Measurements from ENCODE around the gene SF3B2. TPM values are rescaled to one million over a fixed set of nuclear protein-coding genes. Genes with fewer than 3 reads are reported as not detected.

SF3B2 gene
- total RNA-seq, 1 donor: 130 TPM

GRCh38 chr11:66050581-66051231 is 1.5 kb upstream of the SF3B2 start:
- no peak overlapping the region for H3K4me3 ChIP-seq (ENCODE audit: low read depth, low read length)
- no peak for TF ChIP-seq CTCF (IDR thresholded peaks at IDR 0.05; ENCODE audit: insufficient read depth, low read depth, low read length)
- DNase-seq (ENCODE audit: low read depth): no peak

DNA sequence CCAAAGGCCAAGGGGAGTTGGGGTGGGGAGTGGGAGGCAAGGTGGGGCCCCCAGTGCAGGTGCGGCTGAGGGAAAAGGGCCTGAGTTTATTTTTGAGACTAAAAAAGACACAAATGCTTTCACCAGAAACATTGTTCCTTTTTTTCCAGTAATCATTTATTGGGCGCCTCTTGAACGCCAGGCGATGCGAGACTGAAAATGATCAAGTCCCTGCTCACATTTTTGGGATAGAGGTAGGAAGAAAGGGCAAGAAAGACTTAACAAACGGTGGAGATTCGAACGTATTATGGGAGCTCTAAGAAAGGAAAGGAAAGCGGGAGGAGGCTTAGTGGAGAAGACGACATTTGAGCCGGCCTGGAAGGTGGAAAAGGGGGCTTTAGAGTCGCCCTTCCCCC is 796 bp upstream of the SF3B2 start:
- H3K4me3 ChIP-seq (ENCODE audit: low read depth, low read length): peak overlapping the region; percentile 89
- DNase-seq (ENCODE audit: low read depth): no peak
- TF ChIP-seq CTCF (IDR thresholded peaks at IDR 0.05; ENCODE audit: insufficient read depth, low read depth, low read length): no peak

GRCh38 chr11:66052664-66052982 is 459 bp downstream of the SF3B2 start:
- TF ChIP-seq CTCF (IDR thresholded peaks at IDR 0.05; ENCODE audit: insufficient read depth, low read depth, low read length): no peak
- H3K4me3 ChIP-seq (ENCODE audit: low read depth, low read length): peak overlapping the region; percentile 89
- no peak for DNase-seq (ENCODE audit: low read depth)

GRCh38 chr11:66055021-66055420 is 2.9 kb downstream of the SF3B2 start:
- TF ChIP-seq CTCF (IDR thresholded peaks at IDR 0.05; ENCODE audit: insufficient read depth, low read depth, low read length): no peak
- DNase-seq (ENCODE audit: low read depth): no peak
- no peak overlapping the region for H3K4me3 ChIP-seq (ENCODE audit: low read depth, low read length)

DNA sequence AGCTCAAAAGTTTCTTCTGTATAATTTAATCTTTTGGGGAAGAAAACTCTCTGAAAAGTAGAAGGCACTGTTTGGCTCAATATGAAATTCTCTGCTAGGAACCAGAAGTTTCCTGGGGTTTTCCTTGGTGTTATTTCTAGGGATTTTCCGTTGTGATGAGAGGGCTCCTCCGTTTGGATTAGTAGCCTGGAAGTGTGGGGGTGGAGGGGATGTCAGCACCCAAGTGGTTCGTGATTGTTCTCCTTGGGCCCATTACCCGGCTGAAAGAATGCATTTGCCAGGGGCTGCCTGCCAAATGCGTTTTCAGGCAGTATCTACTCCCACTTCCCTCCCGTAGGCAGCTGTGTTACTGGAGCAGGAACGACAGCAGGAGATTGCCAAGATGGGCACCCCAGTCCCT is 4.3 kb downstream of the SF3B2 start:
- no peak for TF ChIP-seq CTCF (IDR thresholded peaks at IDR 0.05; ENCODE audit: insufficient read depth, low read depth, low read length)
- no peak for DNase-seq (ENCODE audit: low read depth)
- no peak overlapping the region for H3K4me3 ChIP-seq (ENCODE audit: low read depth, low read length)

- DNase-seq (ENCODE audit: low read depth): no peak
- no peak for TF ChIP-seq CTCF (IDR thresholded peaks at IDR 0.05; ENCODE audit: insufficient read depth, low read depth, low read length)
- no peak overlapping the region for H3K4me3 ChIP-seq (ENCODE audit: low read depth, low read length)
These were observed 8.0 kb downstream of the SF3B2 start for GRCh38 chr11:66059966-66060680.
